Hematopoietic multipotent progenitor cell treated with erythropoietin and hydrocortisone succinate and interleukin-3 and kit ligand, for 17 days (in vitro differentiated cells): Measurements from ENCODE around the gene SERPINH1.

Source experiments
- DNase-seq: peaks from one replicate; pipeline ENCODE4 v3.0.0-alpha.2; 2015; ENCODE audit warnings: low spot score

Gene SERPINH1

GRCh38 chr11:75562048-75562835 lies at the start of gene SERPINH1:
TSS of gene SERPINH1 (plus strand) at chr11:75562253. CDS start at chr11:75566350, 4,097 bp downstream.
- peak; percentile 80 for DNase-seq

DNA sequence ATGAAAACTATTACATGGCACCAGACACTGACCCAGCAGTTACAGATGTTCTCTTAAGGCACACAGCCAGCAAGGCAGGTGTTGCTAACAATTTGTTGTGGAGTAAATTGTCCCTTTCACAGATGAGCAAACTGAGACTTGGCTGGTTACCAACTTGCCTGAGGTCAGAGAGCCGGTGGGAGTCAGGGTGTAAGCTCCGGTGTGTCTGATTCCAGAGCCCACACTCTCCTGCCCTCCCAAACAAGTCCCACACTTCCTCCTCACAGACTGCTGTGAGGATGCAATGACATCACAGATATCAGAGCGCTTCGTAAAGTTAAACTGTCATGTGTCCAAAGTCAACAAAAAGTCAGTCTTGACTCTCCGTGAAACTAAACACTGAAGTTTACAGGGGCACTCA lies 48.8 kb upstream of the SERPINH1 start:
- DNase-seq, result no peak

DNA sequence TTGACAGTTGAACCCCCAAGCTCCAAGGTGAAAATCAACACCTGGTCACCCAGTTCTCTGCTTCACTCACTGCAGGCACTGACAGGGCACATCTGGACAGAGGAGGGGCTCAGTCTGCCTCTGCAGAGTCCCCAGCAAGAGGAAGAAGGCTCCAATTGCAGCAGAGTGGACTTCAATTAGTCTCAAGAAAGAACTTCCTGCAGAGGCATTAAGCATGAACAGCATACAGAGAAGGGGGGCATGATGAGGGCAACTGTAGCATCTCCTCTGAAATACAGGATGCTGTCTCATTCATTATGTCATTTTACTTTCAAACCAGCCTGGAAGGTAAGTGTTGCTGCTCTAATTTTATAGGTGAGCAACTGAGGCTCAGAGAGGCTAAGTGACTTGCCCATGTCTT lies 47.5 kb upstream of the SERPINH1 start:
- DNase-seq, result no peak

GRCh38 chr11:75516140-75516539 lies 45.9 kb upstream of the SERPINH1 start:
- no peak for DNase-seq

- no peak for DNase-seq
These were observed 45.2 kb upstream of the SERPINH1 start for GRCh38 chr11:75516886-75517285.

DNA sequence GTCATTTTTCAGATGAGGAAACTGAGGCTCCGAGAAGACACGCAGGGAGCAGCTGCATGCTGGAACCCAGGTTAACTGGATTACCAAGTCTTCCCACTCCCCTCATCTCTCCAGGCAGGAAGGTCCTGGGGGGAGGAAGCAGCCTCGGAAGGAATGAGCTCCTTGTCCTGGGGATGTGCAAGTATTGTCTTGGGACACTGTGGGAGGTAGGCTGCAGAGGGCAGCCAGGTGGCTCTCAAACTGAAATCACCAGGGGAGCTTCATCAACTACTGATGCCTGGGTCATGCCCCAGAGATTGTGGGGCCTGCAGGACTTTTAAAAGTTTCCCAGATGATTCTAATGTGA lies 43.9 kb upstream of the SERPINH1 start:
- no peak for DNase-seq

DNA sequence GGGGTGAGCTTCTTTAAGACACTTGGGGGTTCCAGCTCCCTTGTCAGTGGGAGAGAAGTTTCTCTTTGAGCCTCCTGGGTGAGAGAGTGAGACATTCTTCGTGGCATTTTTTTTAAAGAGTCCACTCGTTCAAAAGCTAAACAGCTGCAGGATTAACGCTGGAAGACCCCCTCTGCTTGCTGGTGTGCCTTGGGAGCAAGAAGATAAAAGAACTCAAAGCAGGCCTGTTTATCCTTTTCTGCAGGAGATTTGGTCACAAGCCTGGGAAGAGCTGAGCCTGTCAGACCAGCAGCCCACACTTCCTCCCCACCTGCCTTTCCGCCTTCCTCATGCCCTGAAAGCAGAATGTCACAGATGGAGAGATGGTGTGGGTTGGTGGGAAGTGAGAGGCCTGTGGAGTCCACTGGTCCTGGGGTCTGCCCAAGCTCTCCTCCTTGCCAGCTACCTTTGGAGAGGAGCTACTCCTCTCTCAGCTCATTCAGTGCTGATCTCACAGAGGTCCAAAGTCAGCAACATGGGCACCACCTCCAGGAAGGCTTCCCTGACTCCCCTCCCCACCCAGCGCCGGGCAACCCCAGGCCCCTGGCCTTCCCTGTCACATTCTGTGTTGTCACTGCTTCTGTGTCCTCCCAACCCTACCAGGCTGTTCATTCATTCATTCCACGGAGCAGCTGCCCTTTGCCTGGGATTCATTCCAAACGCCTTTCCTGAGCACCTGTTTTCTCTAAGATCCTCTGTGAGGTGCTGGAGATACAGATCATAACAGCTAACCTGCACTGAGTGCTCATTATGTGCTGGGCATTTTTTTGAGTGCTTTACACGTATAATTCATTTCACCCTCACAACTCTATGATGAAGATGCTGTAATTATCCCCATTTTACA lies 43.0 kb upstream of the SERPINH1 start:
- DNase-seq, result no peak

DNA sequence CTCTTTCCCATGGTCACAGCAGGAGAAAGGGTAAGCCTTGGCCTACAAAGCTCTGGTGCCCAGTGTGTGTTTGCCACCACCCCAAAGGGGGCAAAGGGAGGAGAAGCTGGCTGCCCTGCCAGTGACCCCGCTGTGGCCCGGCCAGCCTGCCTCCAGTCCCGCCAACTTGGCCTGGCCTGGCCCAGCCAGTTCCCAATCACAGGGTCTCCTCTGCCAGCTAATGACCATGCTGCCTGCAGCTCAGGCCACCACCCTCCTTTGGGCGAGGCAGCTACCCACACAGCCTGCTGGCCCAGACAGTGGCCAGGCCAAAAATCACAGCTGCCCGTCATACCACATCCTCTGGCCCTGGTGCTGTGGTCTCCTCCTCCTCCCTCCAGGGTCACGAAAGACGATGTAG lies 41.4 kb upstream of the SERPINH1 start:
- DNase-seq, result no peak

DNA sequence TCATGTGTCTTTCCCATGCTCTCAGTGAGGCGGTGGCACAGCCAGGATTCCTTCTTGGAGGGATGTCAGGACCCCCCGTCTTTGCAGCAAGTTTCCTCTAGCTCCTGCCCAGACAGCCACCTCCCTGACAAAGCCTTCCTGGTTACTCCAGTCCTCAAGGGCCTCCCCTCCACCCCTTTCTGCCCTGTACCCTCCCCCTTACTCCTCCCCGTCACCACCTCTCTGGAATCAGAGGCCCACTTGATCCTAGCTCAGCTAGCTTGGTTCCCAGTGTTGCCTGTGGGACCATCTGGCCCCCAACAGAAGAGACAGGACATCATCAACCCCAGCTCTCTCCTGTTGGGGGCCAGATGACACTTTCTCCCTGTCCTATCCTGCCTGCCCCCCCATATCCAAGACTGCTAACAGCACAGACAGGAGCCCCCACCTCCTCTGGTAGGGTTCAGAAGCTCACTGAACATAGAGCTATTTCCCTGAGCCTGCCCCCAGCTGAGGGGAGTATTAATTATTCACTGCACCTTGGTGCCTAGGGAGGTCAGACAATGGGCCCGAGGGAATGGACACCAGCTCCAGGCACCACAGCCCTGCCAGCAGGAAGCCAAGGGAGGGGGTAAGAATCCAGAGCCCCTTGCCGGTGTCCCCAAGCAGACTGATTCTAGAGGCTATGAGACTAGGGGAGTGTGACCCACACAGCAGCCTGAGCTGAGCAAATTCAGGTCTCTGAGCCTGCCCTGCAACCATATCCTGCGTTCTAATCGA lies 39.6 kb upstream of the SERPINH1 start:
- no peak for DNase-seq

DNA sequence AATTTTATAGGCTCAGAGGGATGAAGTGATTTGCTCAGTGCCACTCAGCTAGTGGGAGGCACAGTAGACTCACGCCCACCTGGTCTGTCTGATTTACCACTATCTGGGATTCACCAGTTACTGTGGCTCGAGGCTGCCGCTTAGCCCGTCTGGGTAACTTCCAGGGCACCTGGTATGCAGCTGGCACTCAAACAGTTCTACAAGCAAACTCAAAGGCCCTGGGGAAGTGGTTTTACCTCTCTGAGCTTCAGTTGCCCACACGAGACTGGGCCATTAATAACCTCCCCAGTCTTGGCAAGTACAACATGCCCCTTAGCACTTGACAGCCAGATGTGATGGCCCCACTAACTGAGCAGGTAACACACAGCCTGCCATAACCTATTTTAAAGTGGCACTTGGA lies 38.9 kb upstream of the SERPINH1 start:
- DNase-seq, result no peak

DNA sequence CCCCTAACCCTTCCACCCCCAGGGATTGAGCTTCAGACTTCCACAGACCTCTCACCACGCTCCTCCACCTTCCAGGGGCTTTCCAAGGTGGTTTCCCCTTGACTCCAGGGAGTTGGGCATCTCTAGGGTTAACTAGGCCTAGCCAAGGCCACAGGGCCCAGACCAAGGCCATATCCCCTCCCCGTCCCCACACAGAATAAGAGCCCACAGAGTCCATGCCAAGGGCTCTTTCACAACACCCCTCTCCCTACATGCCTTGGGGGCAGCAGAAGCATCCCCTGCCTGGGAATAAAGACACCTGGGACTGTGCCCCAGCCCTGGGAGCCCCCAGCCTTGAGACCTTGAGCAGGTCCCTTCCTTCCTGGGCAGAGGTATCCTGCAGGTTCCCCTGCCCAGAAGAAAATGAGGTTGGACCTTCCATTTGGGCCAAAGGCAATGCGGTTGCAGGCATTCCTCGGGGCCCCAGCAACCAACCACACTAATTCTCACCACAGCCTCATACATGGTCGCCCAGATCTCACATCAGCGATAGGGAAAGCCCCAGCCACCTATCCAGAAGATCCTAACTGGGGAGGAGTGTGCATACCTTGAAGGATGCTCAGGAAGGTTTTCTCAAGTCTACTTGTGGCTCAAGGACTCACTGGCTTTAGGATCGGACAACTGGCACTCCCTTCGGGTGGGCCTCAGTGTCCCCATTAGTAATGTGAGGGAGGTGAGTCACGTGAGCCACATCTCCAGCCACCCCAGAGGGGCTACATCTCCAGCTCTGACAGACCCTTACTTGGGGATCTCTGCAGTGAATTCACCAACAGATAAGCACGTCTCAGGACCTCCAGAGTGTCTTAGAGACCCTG lies 38.0 kb upstream of the SERPINH1 start:
- no peak for DNase-seq

DNA sequence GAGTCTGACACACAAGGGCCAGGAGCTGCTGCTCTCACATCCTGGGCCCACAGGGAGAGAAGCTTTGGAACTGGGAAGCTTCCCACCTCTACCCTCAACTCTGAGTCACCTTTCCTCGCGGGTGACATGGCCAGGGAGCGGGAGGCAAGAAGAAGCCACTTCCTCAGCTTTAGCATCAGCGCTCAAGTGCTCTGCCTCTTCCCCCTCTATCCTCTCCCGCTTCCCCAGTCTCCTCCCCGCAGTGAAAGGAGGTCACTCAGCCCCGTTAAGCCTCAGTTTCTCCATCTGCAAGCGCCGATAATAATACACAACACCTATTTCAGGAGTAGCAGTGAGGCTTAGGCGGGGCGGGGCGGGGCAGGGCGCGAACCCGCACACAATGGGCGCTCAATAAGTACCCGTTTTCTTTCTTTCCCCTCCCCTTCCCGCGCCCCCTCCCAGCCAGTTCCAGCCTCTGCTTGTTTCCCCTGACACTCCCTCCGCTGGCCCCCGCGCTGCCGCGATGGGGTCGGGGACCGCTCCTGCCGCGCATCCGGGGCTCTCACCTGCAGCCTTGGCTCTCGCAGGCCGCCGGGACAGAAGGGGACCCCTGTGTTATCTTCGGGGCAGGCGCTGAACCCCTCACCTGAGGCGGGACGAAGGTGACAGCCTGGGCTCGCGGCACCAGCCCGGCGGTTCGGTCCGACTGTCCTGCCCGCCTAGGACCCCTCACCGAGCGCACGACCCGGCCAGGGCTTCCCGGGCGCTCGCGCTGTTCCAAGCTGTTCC lies 37.2 kb upstream of the SERPINH1 start:
- no peak for DNase-seq

DNA sequence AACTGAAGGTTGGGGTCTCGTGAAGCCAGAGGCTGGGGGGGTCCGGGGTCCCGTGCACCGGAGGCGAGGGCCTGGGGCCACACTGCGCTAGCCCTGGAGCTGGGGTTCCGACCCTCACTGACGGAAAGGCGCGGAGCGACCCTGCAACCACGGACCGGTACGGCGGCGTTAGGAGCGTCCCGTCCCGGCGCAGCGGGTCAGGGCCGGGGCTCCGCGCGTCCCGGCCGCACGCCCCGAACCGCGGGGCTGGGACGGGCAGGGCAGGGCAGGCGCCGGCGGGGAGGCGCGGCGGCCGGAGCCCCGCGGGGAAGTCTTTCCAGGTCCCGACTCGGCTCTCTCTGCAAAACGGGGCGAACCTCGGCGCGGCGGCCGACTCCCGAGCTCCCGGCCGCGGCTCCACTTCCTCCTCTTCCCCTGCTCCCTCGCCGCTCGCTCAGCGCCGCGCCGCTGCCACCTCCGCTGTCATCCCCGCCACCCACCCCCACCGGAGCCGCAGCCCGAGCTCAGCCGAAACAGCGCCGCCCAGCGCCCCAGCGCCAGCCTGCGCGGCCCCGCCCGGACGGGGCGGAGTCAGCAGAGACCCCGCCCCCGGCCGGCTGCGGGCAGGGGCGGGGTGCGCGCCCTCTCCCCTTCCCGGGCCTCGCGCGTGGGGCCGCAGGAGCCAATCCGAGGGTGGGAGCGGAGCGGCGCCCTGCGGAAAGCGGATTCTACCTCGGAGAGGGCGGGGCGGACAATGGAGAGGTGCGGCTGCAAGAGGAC lies 36.4 kb upstream of the SERPINH1 start, which contains the start of gene GDPD5:
GDPD5 (minus strand) TSS at position 509 of the 759 bp plus-strand sequence. CDS start 48,206 bp downstream, outside the sequence.
- peak; percentile 83 for DNase-seq

GRCh38 chr11:75526192-75526541 lies 35.9 kb upstream of the SERPINH1 start:
- no peak for DNase-seq

DNA sequence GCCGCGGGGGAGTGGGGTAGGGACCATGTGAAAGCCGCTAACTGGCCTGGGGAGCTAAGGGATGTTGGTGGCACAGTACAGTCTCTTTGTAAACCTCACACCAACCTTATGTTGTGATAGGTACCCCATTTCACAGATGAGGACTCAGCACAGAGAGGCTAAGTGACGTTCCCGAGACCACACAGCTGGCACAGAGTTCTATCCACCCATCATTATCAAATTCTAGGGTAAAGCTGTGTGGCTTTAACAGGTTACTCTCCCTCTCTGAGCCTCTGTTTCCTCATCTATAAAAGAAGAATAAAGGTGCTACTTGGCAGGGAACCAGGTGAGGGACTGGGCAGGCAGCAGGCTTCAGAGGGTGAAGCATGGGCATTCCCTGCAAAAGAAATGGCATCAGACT lies 34.9 kb upstream of the SERPINH1 start:
- DNase-seq, result no peak

DNA sequence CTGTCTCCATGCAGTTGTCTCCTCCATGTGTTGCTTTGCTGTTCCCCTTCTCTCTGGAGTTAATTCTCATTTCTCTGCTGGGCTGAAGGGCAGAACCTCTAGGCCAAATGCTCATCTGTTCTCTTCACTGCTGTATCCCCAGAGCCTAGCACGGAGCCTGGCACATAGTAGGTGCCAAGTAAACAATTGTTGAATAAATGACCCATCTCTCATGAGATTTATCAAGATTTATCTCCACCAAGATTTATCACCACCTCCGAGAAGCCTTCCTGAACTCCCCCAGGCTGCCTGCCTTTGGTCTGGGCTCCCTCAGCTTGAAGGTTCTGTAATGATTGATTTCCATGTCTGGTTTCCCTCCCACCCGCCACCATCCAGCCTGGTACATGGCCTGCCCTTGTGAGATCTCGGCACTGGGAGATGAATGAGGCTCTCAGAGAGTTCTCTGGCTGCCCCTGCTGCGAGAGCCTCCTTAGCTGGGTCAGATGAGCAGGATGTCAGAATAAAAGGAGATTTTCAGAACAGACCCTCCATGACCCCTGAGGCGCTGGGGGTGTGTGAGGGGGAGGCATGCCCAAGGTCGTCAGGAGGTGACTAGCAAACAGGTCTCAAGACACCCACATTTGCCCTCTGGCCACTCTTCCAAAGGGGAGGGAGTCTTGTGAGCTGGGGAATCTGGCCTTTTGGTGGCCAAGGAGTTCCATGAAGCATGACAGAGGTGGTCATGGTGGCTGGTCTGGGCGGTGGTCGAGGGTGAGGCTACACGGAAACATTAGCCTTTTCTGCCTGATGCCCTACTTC lies 33.9 kb upstream of the SERPINH1 start:
- no peak for DNase-seq

- no peak for DNase-seq
These were observed 31.5 kb upstream of the SERPINH1 start for GRCh38 chr11:75530577-75530976.

- DNase-seq, result no peak
These were observed 30.7 kb upstream of the SERPINH1 start for GRCh38 chr11:75531325-75531724.
